Hepatocyte (in vitro differentiated cells): Measurements from ENCODE around the gene BIN1.

Experiments used
- EZH2 ChIP-seq: fragments of 200-600 bp; sonication (generic); IDR thresholded peaks from 2 replicates; pipeline ENCODE4 v1.6.1; 2016; ENCODE audit warnings: antibody characterized with exemption, mild to moderate bottlenecking, borderline replicate concordance
- EZH2phosphoT487 ChIP-seq: fragments of 200-600 bp; sonication (generic); IDR thresholded peaks from one replicate; pipeline ENCODE4 v1.6.1; 2018; ENCODE audit warnings: antibody characterized with exemption, mild to moderate bottlenecking, low read depth, moderate library complexity; ENCODE audit not compliant: unreplicated experiment, severe bottlenecking
- TF ChIP-seq, protein P1 (sequence below): fragments of 200-600 bp; sonication (generic); IDR thresholded peaks from 2 replicates; pipeline ENCODE4 v1.5.1; 2016; ENCODE audit warnings: antibody characterized with exemption, mild to moderate bottlenecking; ENCODE audit not compliant: poor library complexity

DNA sequence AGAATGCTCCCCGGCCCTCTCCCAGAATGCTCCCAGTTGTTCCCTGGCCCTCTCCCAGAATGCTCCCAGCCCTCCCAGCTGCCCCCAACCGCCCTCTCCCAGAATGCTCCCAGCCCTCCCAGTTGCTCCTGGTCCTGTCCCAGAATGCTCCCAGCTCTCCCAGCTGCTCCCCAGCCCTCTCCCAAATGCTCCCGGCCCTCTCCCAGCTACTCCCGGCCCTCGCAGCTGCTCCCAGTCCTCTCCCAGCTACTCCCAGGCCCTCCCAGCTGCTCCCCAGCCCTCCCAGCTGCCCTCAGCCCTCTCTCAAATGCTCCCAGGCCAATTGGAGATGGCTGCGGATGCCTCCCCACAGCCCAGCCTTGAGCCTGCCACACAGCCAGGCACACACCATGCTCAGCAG is 31.1 kb downstream of the BIN1 start:
- TF ChIP-seq, protein P1, sequence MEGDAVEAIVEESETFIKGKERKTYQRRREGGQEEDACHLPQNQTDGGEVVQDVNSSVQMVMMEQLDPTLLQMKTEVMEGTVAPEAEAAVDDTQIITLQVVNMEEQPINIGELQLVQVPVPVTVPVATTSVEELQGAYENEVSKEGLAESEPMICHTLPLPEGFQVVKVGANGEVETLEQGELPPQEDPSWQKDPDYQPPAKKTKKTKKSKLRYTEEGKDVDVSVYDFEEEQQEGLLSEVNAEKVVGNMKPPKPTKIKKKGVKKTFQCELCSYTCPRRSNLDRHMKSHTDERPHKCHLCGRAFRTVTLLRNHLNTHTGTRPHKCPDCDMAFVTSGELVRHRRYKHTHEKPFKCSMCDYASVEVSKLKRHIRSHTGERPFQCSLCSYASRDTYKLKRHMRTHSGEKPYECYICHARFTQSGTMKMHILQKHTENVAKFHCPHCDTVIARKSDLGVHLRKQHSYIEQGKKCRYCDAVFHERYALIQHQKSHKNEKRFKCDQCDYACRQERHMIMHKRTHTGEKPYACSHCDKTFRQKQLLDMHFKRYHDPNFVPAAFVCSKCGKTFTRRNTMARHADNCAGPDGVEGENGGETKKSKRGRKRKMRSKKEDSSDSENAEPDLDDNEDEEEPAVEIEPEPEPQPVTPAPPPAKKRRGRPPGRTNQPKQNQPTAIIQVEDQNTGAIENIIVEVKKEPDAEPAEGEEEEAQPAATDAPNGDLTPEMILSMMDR, result no peak
- TF ChIP-seq EZH2, result no peak
- TF ChIP-seq EZH2phosphoT487, result no peak
